Type B pancreatic cell (in vitro differentiated cells): Measurements from ENCODE around the gene LRP2. TPM values are rescaled to one million over a fixed set of nuclear protein-coding genes. Genes with fewer than 3 reads are reported as not detected.

Experiments
- DNase-seq: peaks from one replicate; pipeline ENCODE4 v3.0.0; 2021; ENCODE audit warnings: mixed read lengths; ENCODE audit not compliant: unreplicated experiment; ENCODE audit errors: extremely low spot score
- H3K27ac Mint-ChIP-seq: 2 replicates; pipeline ENCODE4 v1.8.0; 2021; ENCODE audit warnings: mild to moderate bottlenecking, mixed read lengths
- H3K27me3 Mint-ChIP-seq: 2 replicates; pipeline ENCODE4 v1.8.0; 2021; ENCODE audit warnings: mixed read lengths
- H3K36me3 Mint-ChIP-seq: 2 replicates; pipeline ENCODE4 v1.8.0; 2021; ENCODE audit warnings: mixed read lengths
- H3K4me1 Mint-ChIP-seq: one replicate; pipeline ENCODE4 v1.8.0; 2021; ENCODE audit warnings: mixed read lengths; ENCODE audit not compliant: unreplicated experiment
- H3K4me3 Mint-ChIP-seq: 2 replicates; pipeline ENCODE4 v1.8.0; 2021; ENCODE audit warnings: mild to moderate bottlenecking, mixed read lengths
- H3K9me3 Mint-ChIP-seq: 2 replicates; pipeline ENCODE4 v1.8.0; 2021; ENCODE audit warnings: mixed read lengths
- CTCF ChIP-seq: fragments of 200-600 bp; sonication (generic); conservative IDR thresholded peaks from 2 replicates; pipeline ENCODE4 v1.5.0; 2021; ENCODE audit warnings: antibody characterized with exemption, mild to moderate bottlenecking
- total RNA-seq: library from RNA; stranded (reverse); gene quantifications from 2 replicates; pipeline ENCODE4 v1.2.1, GENCODE V29; 2021; ENCODE audit warnings: low replicate concordance

LRP2 gene
- total RNA-seq, 1 donor from 2014 or later = 22.7 TPM

GRCh38 chr2:169391236-169391635, 28.9 kb upstream of the LRP2 start:
- H3K27me3 Mint-ChIP-seq = no peaks in the 10 kb centered on the region
- peaks cover 26% of the 10 kb centered on the region for H3K4me1 Mint-ChIP-seq
- TF ChIP-seq CTCF = no peak
- H3K27ac Mint-ChIP-seq = no peak overlapping the region
- no peak overlapping the region for H3K4me3 Mint-ChIP-seq
- no peaks in the 10 kb centered on the region for H3K36me3 Mint-ChIP-seq
- peaks cover 6% of the 10 kb centered on the region for H3K9me3 Mint-ChIP-seq
- no peak for DNase-seq

- Mint-ChIP-seq H3K27ac (no peak overlapping the region), H3K36me3 (no peaks in the 10 kb centered on the region), H3K9me3 (peaks cover 6% of the 10 kb centered on the region), H3K4me1 (peaks cover 13% of the 10 kb centered on the region), H3K4me3 (no peak overlapping the region), H3K27me3 (no peaks in the 10 kb centered on the region)
- no peak for DNase-seq
- TF ChIP-seq CTCF = no peak
Observed at GRCh38 chr2:169388161-169388560, 25.8 kb upstream of the LRP2 start.

DNA sequence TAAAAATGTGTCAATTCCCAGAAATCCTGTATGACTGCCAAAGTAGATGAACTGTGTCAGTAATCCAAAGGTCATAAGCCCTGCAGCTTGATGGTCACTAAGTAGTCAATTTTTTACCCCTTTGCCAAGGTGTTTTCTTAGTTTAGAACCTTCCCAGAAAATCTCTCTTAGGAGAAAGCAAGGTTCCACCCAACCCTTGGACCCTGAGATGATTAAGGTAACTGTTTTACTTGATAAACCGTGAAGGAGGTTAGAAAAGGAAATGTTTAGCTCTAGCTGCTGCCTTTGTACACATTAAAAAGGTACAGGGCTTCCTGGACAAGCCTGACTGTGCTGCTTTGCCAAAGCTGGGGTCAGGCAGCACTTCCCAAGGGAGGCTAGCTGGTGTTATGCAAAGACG, 24.4 kb upstream of the LRP2 start:
- H3K36me3 Mint-ChIP-seq = no peaks in the 10 kb centered on the region
- peaks cover 8% of the 10 kb centered on the region for H3K4me1 Mint-ChIP-seq
- H3K27me3 Mint-ChIP-seq = no peaks in the 10 kb centered on the region
- TF ChIP-seq CTCF = no peak
- H3K27ac Mint-ChIP-seq = no peak overlapping the region
- no peak for DNase-seq
- H3K4me3 Mint-ChIP-seq = no peak overlapping the region
- peaks cover 6% of the 10 kb centered on the region for H3K9me3 Mint-ChIP-seq

DNA sequence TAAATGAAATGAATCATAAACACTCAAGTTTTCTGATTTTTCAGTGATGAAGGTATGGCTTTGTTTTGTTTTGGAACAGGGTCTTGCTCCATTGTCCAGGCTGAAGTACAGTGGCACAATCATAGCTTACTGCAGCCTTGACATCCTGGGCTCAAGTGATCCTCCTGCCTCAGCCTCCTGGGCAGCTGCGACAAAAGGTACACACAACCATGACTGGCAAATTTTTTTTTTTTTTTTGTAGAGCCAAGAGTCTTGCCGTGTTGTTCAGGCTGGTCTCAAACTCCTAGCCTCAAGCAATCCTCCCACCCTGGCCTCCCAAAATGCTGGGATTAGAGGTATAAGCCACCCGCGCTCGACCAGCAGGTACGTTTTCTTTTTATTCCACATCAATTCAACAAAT, 22.5 kb upstream of the LRP2 start:
- no peak for DNase-seq
- no peak overlapping the region for H3K4me3 Mint-ChIP-seq
- H3K4me1 Mint-ChIP-seq = no peaks in the 10 kb centered on the region
- no peaks in the 10 kb centered on the region for H3K9me3 Mint-ChIP-seq
- H3K27ac Mint-ChIP-seq = no peak overlapping the region
- no peaks in the 10 kb centered on the region for H3K27me3 Mint-ChIP-seq
- H3K36me3 Mint-ChIP-seq = no peaks in the 10 kb centered on the region
- TF ChIP-seq CTCF = no peak

DNA sequence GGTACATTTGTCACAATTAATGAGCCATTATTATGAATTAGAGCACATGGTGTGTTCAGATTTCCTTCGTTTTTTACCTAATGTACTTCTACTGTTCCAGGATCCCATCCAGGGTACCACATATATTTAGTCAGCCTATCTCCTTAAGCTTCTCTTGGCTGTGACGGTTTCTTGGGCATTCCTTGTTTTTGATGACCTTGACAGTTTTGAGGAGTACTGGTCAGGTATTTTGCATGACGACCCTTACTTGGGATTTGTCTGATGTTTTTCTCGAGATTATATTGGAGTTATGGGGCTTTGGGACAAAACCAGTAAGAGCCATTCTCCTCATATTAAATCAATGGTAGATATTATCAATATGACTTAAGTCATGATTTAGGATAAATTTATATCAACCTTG, 10.2 kb upstream of the LRP2 start:
- Mint-ChIP-seq H3K27me3 (peaks cover 8% of the 10 kb centered on the region), H3K36me3 (no peaks in the 10 kb centered on the region), H3K4me3 (no peak overlapping the region), H3K4me1 (no peaks in the 10 kb centered on the region), H3K9me3 (no peaks in the 10 kb centered on the region), H3K27ac (no peak overlapping the region)
- no peak for TF ChIP-seq CTCF
- DNase-seq = no peak

- Mint-ChIP-seq H3K27ac (no peak overlapping the region), H3K27me3 (peaks cover 44% of the 10 kb centered on the region), H3K36me3 (no peaks in the 10 kb centered on the region), H3K4me3 (no peak overlapping the region), H3K9me3 (no peaks in the 10 kb centered on the region), H3K4me1 (peaks cover 30% of the 10 kb centered on the region)
- no peak for TF ChIP-seq CTCF
- DNase-seq = no peak
Observed at GRCh38 chr2:169366066-169366465, 3.7 kb upstream of the LRP2 start.
